Epithelial cell of esophagus (primary cell): Measurements from ENCODE around the gene C1orf198.

ENCODE experiments used
- DNase-seq: peaks from one replicate; pipeline ENCODE4 v3.0.0; 2010; ENCODE audit warnings: low read depth
- H3K4me3 ChIP-seq: 2 replicates; pipeline ENCODE4 v1.5.1; 2011; ENCODE audit warnings: mild to moderate bottlenecking, low read length, control low read depth
- CTCF ChIP-seq: IDR thresholded peaks from 2 replicates; pipeline ENCODE4 v1.5.1; 2011; ENCODE audit warnings: low read depth, mild to moderate bottlenecking, low read length, control low read depth, inconsistent platforms; ENCODE audit not compliant: insufficient read depth; ENCODE audit errors: missing control alignments

The C1orf198 gene

GRCh38 chr1:230894032-230894431 lies 25.7 kb upstream of the C1orf198 start:
- DNase-seq = no peak
- TF ChIP-seq CTCF = no peak
- H3K4me3 ChIP-seq = no peak overlapping the region

- TF ChIP-seq CTCF = no peak
- H3K4me3 ChIP-seq = no peak overlapping the region
- no peak for DNase-seq
These were observed 23.7 kb upstream of the C1orf198 start for GRCh38 chr1:230892018-230892491.

GRCh38 chr1:230891413-230891812 lies 23.1 kb upstream of the C1orf198 start:
- DNase-seq = peak; percentile 49
- no peak for TF ChIP-seq CTCF
- no peak overlapping the region for H3K4me3 ChIP-seq

GRCh38 chr1:230884646-230885045 lies 16.3 kb upstream of the C1orf198 start:
- H3K4me3 ChIP-seq = no peak overlapping the region
- no peak for DNase-seq
- TF ChIP-seq CTCF = no peak

GRCh38 chr1:230883967-230884366 lies 15.6 kb upstream of the C1orf198 start:
- no peak overlapping the region for H3K4me3 ChIP-seq
- DNase-seq = no peak
- TF ChIP-seq CTCF = no peak

- DNase-seq = no peak
- no peak overlapping the region for H3K4me3 ChIP-seq
- TF ChIP-seq CTCF = no peak
These were observed 11.5 kb upstream of the C1orf198 start for GRCh38 chr1:230879778-230880177.

- no peak for DNase-seq
- no peak overlapping the region for H3K4me3 ChIP-seq
- no peak for TF ChIP-seq CTCF
These were observed 10.3 kb upstream of the C1orf198 start for GRCh38 chr1:230878591-230878990.
